SIG-M5 treated with dmso at 0.1 percent for 504 hours (cell line): ENCODE results near the gene PCDHA10.

ENCODE experiments used
- DNase-seq: peaks from one replicate; lab custom pipeline; 2025; ENCODE audit not compliant: unreplicated experiment; lab: John Stamatoyannopoulos, UW

Gene PCDHA10

DNA sequence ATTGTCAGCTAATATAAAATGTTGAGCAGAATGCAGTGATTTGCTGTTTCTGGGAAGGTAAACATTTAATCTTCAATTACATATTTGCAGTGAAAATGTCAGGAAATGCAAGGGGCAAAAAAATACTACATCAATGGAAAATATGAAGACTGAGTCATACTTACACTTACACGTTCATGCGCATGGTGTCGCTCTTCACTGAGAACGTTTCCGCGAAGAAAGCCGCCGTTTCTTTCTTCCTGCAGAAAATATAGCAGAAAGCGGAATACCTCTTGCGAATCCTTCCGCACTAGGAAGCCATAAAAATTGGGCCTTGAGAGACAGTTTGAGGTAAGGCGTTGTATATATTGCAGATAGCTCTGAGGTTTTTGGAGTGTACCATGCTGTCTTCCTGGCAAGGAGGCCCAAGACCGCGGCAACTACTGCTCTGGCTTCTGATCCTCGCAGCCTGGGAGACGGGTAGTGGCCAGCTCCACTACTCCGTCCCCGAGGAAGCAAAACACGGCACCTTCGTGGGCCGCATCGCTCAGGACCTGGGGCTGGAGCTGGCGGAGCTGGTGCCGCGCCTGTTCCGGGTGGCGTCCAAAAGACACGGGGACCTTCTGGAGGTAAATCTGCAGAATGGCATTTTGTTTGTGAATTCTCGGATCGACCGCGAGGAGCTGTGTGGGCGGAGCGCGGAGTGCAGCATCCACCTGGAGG, 26.3 kb downstream of the PCDHA10 start, which contains the start of gene PCDHA13:
PCDHA13 (plus strand) TSS at position 236 of the 702 bp plus-strand sequence; CDS start at position 381, 145 bp downstream.
- DNase-seq: no peak

- DNase-seq: no peak
Measured at GRCh38 chr5:140882591-140882899, 26.8 kb downstream of the PCDHA10 start.

DNA sequence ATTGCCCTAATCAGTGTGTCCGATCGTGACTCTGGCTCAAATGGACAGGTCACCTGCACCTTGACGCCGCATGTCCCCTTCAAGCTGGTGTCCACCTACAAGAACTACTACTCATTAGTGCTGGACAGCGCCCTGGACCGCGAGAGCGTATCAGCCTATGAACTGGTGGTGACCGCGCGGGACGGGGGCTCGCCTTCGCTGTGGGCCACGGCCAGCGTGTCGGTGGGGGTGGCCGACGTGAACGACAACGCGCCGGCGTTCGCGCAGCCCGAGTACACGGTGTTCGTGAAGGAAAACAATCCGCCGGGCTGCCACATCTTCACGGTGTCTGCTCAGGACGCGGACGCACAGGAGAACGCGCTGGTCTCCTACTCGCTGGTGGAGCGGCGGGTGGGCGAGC, 27.7 kb downstream of the PCDHA10 start:
- no peak for DNase-seq

DNA sequence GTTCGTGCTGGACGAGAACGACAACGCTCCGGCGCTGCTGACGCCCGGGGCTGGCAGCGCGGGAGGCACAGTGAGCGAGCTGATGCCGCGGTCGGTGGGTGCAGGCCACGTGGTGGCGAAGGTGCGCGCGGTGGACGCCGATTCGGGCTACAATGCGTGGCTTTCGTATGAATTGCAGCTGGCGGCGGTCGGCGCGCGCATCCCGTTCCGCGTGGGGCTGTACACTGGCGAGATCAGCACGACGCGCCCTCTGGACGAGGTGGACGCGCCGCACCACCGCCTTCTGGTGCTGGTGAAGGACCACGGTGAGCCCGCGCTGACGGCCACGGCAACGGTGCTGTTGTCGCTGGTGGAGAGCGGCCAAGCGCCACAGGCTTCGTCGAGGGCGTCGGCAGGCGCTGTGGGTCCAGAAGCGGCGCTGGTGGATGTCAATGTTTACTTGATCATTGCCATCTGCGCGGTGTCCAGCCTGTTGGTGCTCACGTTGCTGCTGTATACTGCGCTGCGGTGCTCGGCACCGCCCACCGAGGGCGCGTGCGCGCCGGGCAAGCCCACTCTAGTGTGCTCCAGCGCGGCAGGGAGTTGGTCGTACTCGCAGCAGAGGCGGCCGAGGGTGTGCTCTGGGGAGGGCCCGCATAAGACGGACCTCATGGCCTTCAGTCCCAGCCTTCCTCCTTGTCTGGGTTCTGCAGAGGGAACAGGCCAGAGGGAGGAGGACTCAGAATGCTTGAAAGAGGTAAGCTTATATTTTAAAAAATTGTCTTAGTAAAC, 28.4 kb downstream of the PCDHA10 start:
- DNase-seq: no peak

GRCh38 chr5:140916325-140916724, 60.6 kb downstream of the PCDHA10 start:
- no peak for DNase-seq
